HepG2 (cell line): Measurements from ENCODE around the gene SLC5A5. TPM values are rescaled to one million over a fixed set of nuclear protein-coding genes. Genes with fewer than 3 reads are reported as not detected.

Experiments
- ATAC-seq: fragments of 200-7000 bp; cut with Tn5 transposase; 3 replicates; pipeline ENCODE4 v1.9.1; 2020; ENCODE audit warnings: mild to moderate bottlenecking, moderate library complexity
- BruUV-seq: library from RNA; stranded (reverse); fragments of 400-500 nt; replicated peaks from 2 replicates; lab custom pipeline; 2021; lab: Mats Ljungman, UMichigan
- CTCF ChIA-PET: fragments of 300-600 bp; formaldehyde crosslinking; extraction: SDS; loops from one replicate; lab custom pipeline; 2021; ENCODE audit warnings: low total read pairs, inconsistent platforms, low intra/inter-chr PET ratio; lab: Yijun Ruan, JAX
- POLR2A ChIA-PET: fragments of 350-600 bp; sonication (Branson Sonifier 250); formaldehyde crosslinking; loops from one replicate; lab custom pipeline; 2020; ENCODE audit warnings: antibody characterized with exemption, inconsistent platforms; lab: Yijun Ruan, JAX
- DNase-seq: peaks from one replicate; pipeline ENCODE4 v3.0.0-alpha.2; 2015; ENCODE audit warnings: low spot score
- FAIRE-seq: peaks from 3 replicates; lab custom pipeline; 2011; peaks lifted over from hg19 to GRCh38; lab: Jason Lieb, UNC
- H2AFZ ChIP-seq: one replicate; pipeline ENCODE4 v1.6.1; 2011; ENCODE audit warnings: low read length, inconsistent platforms
- H3K27ac ChIP-seq: fragments of 300-600 bp; 3 replicates; pipeline ENCODE4 v1.8.0; 2011; ENCODE audit warnings: mixed run types, mild to moderate bottlenecking, mixed read lengths, low read length, inconsistent platforms; ENCODE audit not compliant: insufficient read depth; ENCODE audit errors: extremely low read length
- H3K27me3 ChIP-seq, 2 experiments: fragments of 200-600 bp in 1 of 2; 2 replicates in 1 of 2; 3 replicates in 1 of 2; pipeline versions ENCODE4 v1.6.0 to v1.8.0; 2011; ENCODE audit warnings: low read length in 2 of 2, mild to moderate bottlenecking in 2 of 2, moderate library complexity in 2 of 2, inconsistent platforms in 1 of 2; ENCODE audit not compliant: insufficient read depth in 2 of 2, control insufficient read depth in 1 of 2
- H3K36me3 ChIP-seq, 2 experiments: fragments of 200-600 bp in 1 of 2; replicated peaks in 1 of 2; 2 replicates in 1 of 2; 3 replicates in 1 of 2; pipeline versions ENCODE4 v1.5.1 to v1.8.0; 2011; ENCODE audit warnings: low read length in 2 of 2, inconsistent platforms in 1 of 2; ENCODE audit not compliant: insufficient read depth in 2 of 2, control insufficient read depth in 1 of 2
- H3K4me1 ChIP-seq: 2 replicates; pipeline ENCODE4 v1.5.1; 2012; ENCODE audit warnings: low read length, inconsistent platforms; ENCODE audit not compliant: insufficient read depth
- H3K4me2 ChIP-seq: 2 replicates; pipeline ENCODE4 v1.6.0; 2011; ENCODE audit warnings: low read depth, low read length, inconsistent platforms
- H3K4me3 ChIP-seq, 3 experiments: fragments of 200-600 bp in 1 of 3; sonication (generic), shearing (Covaris generic) in 1 of 3; replicated peaks in 1 of 3; 2 replicates each; pipeline ENCODE4 v1.5.1; 2011 to 2016; ENCODE audit warnings: low read length in 3 of 3, inconsistent platforms in 2 of 3, low read depth in 2 of 3, mild to moderate bottlenecking in 2 of 3, control low read depth in 1 of 3, mixed read lengths in 1 of 3; ENCODE audit not compliant: insufficient read depth in 1 of 3
- H3K79me2 ChIP-seq: one replicate; pipeline ENCODE4 v1.6.1; 2011; ENCODE audit warnings: low read length, inconsistent platforms; ENCODE audit not compliant: insufficient read depth
- H3K9ac ChIP-seq: 2 replicates; pipeline ENCODE4 v1.6.0; 2011; ENCODE audit warnings: mild to moderate bottlenecking, low read depth, low read length, inconsistent platforms; ENCODE audit not compliant: insufficient read depth
- H3K9me3 ChIP-seq: 2 replicates; pipeline ENCODE4 v1.5.1; 2012; ENCODE audit warnings: mild to moderate bottlenecking, low read length
- H4K20me1 ChIP-seq: 2 replicates; pipeline ENCODE4 v1.6.0; 2011; ENCODE audit warnings: inconsistent platforms, mild to moderate bottlenecking, low read length, moderate library complexity; ENCODE audit not compliant: insufficient read depth
- AGO2 ChIP-seq: fragments of 200-400 bp; formaldehyde crosslinking; optimal IDR thresholded peaks from 2 replicates; pipeline ENCODE3; 2017; ENCODE audit warnings: mild to moderate bottlenecking, low read depth, low read length, moderate library complexity
- ZMYM4 ChIP-seq: sonication (generic); formaldehyde crosslinking; IDR thresholded peaks from 2 replicates; pipeline ENCODE4 v1.8.1; 2023; ENCODE audit warnings: mild to moderate bottlenecking, missing genetic modification reagents
- ZNF256 ChIP-seq: sonication (generic); formaldehyde crosslinking; conservative IDR thresholded peaks from 2 replicates; pipeline ENCODE4 v1.4.0; 2020; ENCODE audit warnings: missing genetic modification reagents
- ZNF777 ChIP-seq: sonication (generic); formaldehyde crosslinking; IDR thresholded peaks from 2 replicates; pipeline ENCODE4 v1.4.0; 2020; ENCODE audit warnings: missing genetic modification reagents
- WGBS: methylation state at CpG from one replicate; pipeline ENCODE4 v1.1.6; 2017; ENCODE audit warnings: low lambda C conversion rate; 5-methylcytosine and 5-hydroxymethylcytosine counted together
- in situ Hi-C: cut with HindIII; loops from 2 replicates; pipeline ENCODE4 v1.10.0; 2017; ENCODE audit warnings: low pct_unique_long_range_greater_than_20kb; ENCODE audit not compliant: extremely low pct_ligation_motif_present
- intact Hi-C: fragments of 100-400 bp; cut with micrococcal nuclease; formaldehyde crosslinking; loops from one replicate; pipeline ENCODE4 v1.10.0; 2022; ENCODE audit not compliant: unreplicated experiment
- polyA plus RNA-seq, 8 experiments: library from polyadenylated mRNA; depleted of rRNA in 3 of 8; stranded (reverse) in 7 of 8; unstranded in 1 of 8; fragments of >200 nt; fragmentation: Illumina TruSeq in 4 of 8; extraction: Trizol in 4 of 8; gene quantifications; 2 replicates each; pipeline versions ENCODE4 v1.2.1 to v1.2.3, GENCODE V29; 2011 to 2016; ENCODE audit warnings: low read depth in 4 of 8, missing spikeins in 1 of 8, mixed read lengths in 1 of 8; ENCODE audit not compliant: insufficient read depth in 1 of 8
- total RNA-seq, 5 experiments: library from RNA; depleted of rRNA; stranded (reverse); fragments of >200 nt; fragmentation: Illumina TruSeq; extraction: Trizol; gene quantifications; 2 replicates each; pipeline ENCODE4 v1.2.3, GENCODE V29; 2016; ENCODE audit warnings: low read depth in 1 of 5
- TF ChIP-seq, protein P1 (sequence below): sonication (generic); formaldehyde crosslinking; conservative IDR thresholded peaks from 2 replicates; pipeline ENCODE4 v1.5.0; 2020; ENCODE audit warnings: missing genetic modification reagents
- TF ChIP-seq, protein P2 (sequence below): sonication (generic); formaldehyde crosslinking; IDR thresholded peaks from 2 replicates; pipeline ENCODE4 v1.5.0; 2020; ENCODE audit warnings: missing genetic modification reagents

The SLC5A5 gene
- total and polyA plus RNA-seq, 2 of the 13 experiments (the other 11 are each of a cell fraction or from before 2014, with no cell fraction given) = not detected

DNA sequence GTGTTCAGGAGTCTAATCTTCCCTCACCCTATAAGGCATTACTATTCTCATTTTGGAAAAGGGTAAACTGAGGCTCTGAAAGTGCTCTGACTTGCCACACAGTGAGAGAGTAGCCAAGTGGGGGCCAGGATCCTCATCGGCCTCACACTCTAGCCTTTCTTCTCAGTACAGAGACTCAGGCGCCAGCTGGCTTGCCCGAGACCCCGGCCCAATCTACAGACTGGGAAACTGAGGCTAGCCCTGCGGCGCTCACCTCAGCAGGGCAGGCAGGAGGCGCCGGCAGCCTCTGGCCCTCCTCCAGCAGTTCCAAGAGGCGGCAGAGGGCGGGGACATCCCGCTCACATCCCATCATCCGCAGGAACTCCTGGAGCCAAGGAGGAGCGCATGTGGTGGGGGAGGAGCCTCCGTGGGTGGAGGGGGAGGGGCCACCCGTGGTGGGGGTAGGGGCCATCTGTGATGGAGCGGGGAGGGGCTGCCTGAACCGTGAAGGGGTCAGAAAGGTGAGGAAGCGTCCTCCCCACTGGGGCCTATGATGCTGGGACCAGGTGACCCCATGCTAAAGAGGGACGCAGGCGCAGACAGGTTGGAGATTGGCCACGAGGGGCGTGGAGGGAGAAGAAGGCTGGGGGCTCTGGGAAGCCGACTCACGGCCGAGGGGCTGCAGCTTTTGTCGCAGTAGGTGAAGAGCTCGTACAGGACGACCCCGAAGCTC lies 41.7 kb upstream of the SLC5A5 start:
- no peak for FAIRE-seq

More for the DNA sequence above, 41.7 kb upstream of the SLC5A5 start:
- Histone ChIP-seq H3K27ac (no peak overlapping the region), H3K27me3 (no peaks in the 10 kb centered on the region), H3K79me2 (no peaks in the 10 kb centered on the region), H3K4me1 (0 out of 2 replicates have a peak, but pooled peaks cover 7% of the 10 kb centered on the region), H4K20me1 (no peaks in the 10 kb centered on the region), H3K9ac (no peak overlapping the region), H3K4me2 (no peak overlapping the region), H3K36me3 (no peaks in the 10 kb centered on the region; a peak in 2 of 5 replicates), H2AFZ (no peak overlapping the region), H3K4me3 (no peak overlapping the region), H3K9me3 (no peaks in the 10 kb centered on the region)
- no peak for ATAC-seq
- WGBS = 91% methylated on average over 28 of the region's 29 CpGs
- no peak for TF ChIP-seq ZNF256 (CRISPR knock-in tag)
- no peak for TF ChIP-seq AGO2
- TF ChIP-seq ZMYM4 (CRISPR knock-in tag) = no peak
- TF ChIP-seq, protein P1, sequence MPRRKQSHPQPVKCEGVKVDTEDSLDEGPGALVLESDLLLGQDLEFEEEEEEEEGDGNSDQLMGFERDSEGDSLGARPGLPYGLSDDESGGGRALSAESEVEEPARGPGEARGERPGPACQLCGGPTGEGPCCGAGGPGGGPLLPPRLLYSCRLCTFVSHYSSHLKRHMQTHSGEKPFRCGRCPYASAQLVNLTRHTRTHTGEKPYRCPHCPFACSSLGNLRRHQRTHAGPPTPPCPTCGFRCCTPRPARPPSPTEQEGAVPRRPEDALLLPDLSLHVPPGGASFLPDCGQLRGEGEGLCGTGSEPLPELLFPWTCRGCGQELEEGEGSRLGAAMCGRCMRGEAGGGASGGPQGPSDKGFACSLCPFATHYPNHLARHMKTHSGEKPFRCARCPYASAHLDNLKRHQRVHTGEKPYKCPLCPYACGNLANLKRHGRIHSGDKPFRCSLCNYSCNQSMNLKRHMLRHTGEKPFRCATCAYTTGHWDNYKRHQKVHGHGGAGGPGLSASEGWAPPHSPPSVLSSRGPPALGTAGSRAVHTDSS (CRISPR knock-in tag) = no peak
- TF ChIP-seq ZNF777 (CRISPR knock-in tag) = no peak
- TF ChIP-seq, protein P2, sequence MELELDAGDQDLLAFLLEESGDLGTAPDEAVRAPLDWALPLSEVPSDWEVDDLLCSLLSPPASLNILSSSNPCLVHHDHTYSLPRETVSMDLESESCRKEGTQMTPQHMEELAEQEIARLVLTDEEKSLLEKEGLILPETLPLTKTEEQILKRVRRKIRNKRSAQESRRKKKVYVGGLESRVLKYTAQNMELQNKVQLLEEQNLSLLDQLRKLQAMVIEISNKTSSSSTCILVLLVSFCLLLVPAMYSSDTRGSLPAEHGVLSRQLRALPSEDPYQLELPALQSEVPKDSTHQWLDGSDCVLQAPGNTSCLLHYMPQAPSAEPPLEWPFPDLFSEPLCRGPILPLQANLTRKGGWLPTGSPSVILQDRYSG = no peak
- no TSS peak for BruUV-seq
- intact Hi-C loops (no loop called here), in situ Hi-C loops (no loop called here)
- ChIA-PET CTCF (no interaction called here), POLR2A (interaction anchor here (0.9 to 1.2 kb wide), 2 partner anchors 18 to 19 kb away, joined by 3 to 4 read pairs; partner anchors contain the start of gene JAK3)
- no peak for DNase-seq
